ENCODE data around the gene UGP2. TPM values are rescaled to one million over a fixed set of nuclear protein-coding genes. Genes with fewer than 3 reads are reported as not detected.

Gene UGP2
- total and polyA plus RNA-seq, 2 of the 4 experiments (the other 2 are of a cell fraction): 45.0 to 58.8 TPM

GRCh38 chr2:63819765-63820717 is 21.7 kb upstream of the UGP2 start:
- in situ Hi-C loops (cut with MboI; ENCODE audit: low sequenced_read_pairs): no loop called here
- CTCF ChIA-PET: interaction anchor here (0.7 kb wide), 1 partner anchor 1867 kb away, joined by 3 read pairs; no protein-coding TSS in a partner anchor

More at GRCh38 chr2:63819765-63820717, 21.7 kb upstream of the UGP2 start:
- Histone ChIP-seq H3K4ac (ENCODE audit: low read depth, low read length) (no peak overlapping the region), H2BK20ac (ENCODE audit: low read depth, low read length) (no peak overlapping the region; the same call in 1 of the 2 replicates), H4K91ac (ENCODE audit: insufficient read depth, low read depth, low read length) (no peak overlapping the region), H2BK15ac (ENCODE audit: low read depth, low read length) (peak overlapping the region; percentile 36; the same call in 1 of the 3 replicates), H3K27me3 (ENCODE audit: control insufficient read depth, insufficient read depth, low read length) (no peaks in the 10 kb centered on the region), H3K23ac (ENCODE audit: low read depth, low read length) (no peak overlapping the region), H3K79me1 (ENCODE audit: low read depth in 1 of 2, low read length in 2 of 2) (no peaks in the 10 kb centered on the region), H4K5ac (ENCODE audit: low read depth, low read length) (no peak overlapping the region), H4K8ac (ENCODE audit: low read depth in 2 of 2, low read length in 2 of 2) (no peak overlapping the region; a peak in 1 of 4 replicates), H3K4me2 (ENCODE audit: low read depth, low read length) (no peak overlapping the region), H2AK9ac (replicated peaks; ENCODE audit: low read depth, low read length, poor library complexity) (no peak overlapping the region), H3K4me1 (ENCODE audit: control insufficient read depth, insufficient read depth, low read length) (peaks cover 4% of the 10 kb centered on the region), H3K36me3 (ENCODE audit: control insufficient read depth, insufficient read depth, low read length) (no peaks in the 10 kb centered on the region), H3K9me3 (ENCODE audit: control insufficient read depth, insufficient read depth, low read length) (no peaks in the 10 kb centered on the region), H3K27ac (ENCODE audit: insufficient read depth, low read length) (no peak overlapping the region; the same call in 1 of the 2 replicates), H2AFZ (replicated peaks; ENCODE audit: low read length, poor library complexity) (peak overlapping the region; percentile 3), H2AK5ac (ENCODE audit: low read depth, low read length) (no peak overlapping the region), H3K9me1 (ENCODE audit: insufficient read depth, low read length) (0 out of 2 replicates have a peak, but pooled peaks cover 2% of the 10 kb centered on the region), H4K20me1 (ENCODE audit: insufficient read depth, low read length) (no peaks in the 10 kb centered on the region), H3K4me3 (ENCODE audit: insufficient read depth, low read depth, low read length) (no peak overlapping the region), H3K18ac (ENCODE audit: low read depth, low read length) (no peak overlapping the region), H3K14ac (replicated peaks; ENCODE audit: low read depth, low read length) (0 out of 2 replicates have a peak overlapping the region, but pooled peaks have one; percentile 36), H2BK120ac (ENCODE audit: low read depth, low read length) (no peak overlapping the region; the same call in 1 of the 2 replicates), H2BK5ac (ENCODE audit: low read depth, low read length, poor library complexity, severe bottlenecking) (no peak overlapping the region), H3K9ac (ENCODE audit: low read depth, low read length) (no peak overlapping the region), H3K56ac (ENCODE audit: extremely low read depth, insufficient read depth, low read length) (no peak overlapping the region)
- WGBS, 2 experiments (ENCODE audit: extremely low coverage in 2 of 2, insufficient read length in 1 of 2): no CpG with 5 or more reads among the region's 6 CpGs
- DNase-seq: peak; percentile 61
- dilution Hi-C loops (cut with HindIII; ENCODE audit: low sequenced_read_pairs, unreplicated experiment): no loop called here
- intact Hi-C loops (cut with micrococcal nuclease): no loop called here
- ATAC-seq (ENCODE audit: low read depth): peak; percentile 61
- no TSS peak for BruUV-seq (replicated peaks)
- POLR2A ChIA-PET (ENCODE audit: unreplicated experiment): no interaction called here
- TF ChIP-seq RAD21 (IDR thresholded peaks at IDR 0.05; ENCODE audit: low read length): no peak
- peak; percentile 39; the same call in 1 of the 2 replicates for TF ChIP-seq CEBPB (IDR thresholded peaks at IDR 0.05; ENCODE audit: low read depth, low read length)
- TF ChIP-seq, protein P1, sequence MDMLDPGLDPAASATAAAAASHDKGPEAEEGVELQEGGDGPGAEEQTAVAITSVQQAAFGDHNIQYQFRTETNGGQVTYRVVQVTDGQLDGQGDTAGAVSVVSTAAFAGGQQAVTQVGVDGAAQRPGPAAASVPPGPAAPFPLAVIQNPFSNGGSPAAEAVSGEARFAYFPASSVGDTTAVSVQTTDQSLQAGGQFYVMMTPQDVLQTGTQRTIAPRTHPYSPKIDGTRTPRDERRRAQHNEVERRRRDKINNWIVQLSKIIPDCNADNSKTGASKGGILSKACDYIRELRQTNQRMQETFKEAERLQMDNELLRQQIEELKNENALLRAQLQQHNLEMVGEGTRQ (IDR thresholded peaks at IDR 0.05; ENCODE audit: low read depth, low read length): no peak
- TF ChIP-seq FOS (IDR thresholded peaks at IDR 0.05; ENCODE audit: low read depth, low read length): no peak
- no peak; the same call in 1 of the 2 replicates for TF ChIP-seq MXI1 (IDR thresholded peaks at IDR 0.05; ENCODE audit: borderline replicate concordance, low read depth, low read length)
